Measurements from ENCODE around the gene TEAD4.
A peak's percentile ranks its signal among the peaks of the same experiment; 100 is the strongest.

TEAD4 gene

DNA sequence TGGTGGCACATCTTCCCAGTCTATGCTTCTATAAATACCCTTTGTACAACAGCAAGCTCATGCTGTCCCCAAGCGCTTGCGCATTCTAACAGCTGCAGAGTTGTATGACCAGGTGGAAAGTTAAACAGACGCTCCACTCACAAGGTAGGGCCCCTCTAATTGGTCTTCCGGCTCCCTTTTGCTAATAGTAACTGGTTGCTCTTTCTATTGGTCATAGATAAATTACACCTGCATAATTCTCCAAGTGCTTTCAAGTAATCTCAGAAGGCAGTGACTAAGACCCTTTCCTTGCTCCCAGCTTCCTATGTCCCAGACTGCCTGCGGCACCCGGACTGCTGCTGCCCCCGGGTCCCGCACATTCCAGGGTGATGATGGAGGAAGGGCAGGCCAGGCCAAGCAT, 111.9 kb downstream of the TEAD4 start:
- DNase-seq (ENCODE audit: low read depth): no peak
- no peak overlapping the region for H3K4me3 ChIP-seq (ENCODE audit: low read depth, low read length)
- TF ChIP-seq, protein P1, sequence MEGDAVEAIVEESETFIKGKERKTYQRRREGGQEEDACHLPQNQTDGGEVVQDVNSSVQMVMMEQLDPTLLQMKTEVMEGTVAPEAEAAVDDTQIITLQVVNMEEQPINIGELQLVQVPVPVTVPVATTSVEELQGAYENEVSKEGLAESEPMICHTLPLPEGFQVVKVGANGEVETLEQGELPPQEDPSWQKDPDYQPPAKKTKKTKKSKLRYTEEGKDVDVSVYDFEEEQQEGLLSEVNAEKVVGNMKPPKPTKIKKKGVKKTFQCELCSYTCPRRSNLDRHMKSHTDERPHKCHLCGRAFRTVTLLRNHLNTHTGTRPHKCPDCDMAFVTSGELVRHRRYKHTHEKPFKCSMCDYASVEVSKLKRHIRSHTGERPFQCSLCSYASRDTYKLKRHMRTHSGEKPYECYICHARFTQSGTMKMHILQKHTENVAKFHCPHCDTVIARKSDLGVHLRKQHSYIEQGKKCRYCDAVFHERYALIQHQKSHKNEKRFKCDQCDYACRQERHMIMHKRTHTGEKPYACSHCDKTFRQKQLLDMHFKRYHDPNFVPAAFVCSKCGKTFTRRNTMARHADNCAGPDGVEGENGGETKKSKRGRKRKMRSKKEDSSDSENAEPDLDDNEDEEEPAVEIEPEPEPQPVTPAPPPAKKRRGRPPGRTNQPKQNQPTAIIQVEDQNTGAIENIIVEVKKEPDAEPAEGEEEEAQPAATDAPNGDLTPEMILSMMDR (IDR thresholded peaks at IDR 0.05; ENCODE audit: control insufficient read depth, extremely low read depth, insufficient read depth): no peak

DNA sequence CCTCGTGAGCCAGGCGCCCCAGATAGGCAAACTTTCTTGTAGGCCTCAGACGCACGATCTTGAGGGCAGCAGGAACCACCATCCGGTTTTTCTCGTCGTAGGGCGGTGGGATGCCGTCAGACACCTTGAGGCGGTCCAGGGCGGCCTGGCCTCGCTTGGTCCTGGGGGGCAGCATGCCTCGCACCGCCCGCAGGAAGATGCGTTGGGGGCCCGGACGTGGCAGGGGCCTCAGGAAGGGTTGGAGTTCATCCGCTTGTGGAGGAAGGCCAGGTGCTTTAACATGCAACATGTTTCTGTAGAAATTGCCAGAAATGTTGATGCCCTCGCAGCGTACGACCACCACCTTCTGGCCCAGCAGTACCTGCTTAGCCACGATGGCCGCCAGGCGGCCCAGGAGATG, 112.5 kb downstream of the TEAD4 start:
- TF ChIP-seq, protein P1 (IDR thresholded peaks at IDR 0.05; ENCODE audit: control insufficient read depth, extremely low read depth, insufficient read depth): no peak
- no peak for DNase-seq (ENCODE audit: low read depth)
- no peak overlapping the region for H3K4me3 ChIP-seq (ENCODE audit: low read depth, low read length)

DNA sequence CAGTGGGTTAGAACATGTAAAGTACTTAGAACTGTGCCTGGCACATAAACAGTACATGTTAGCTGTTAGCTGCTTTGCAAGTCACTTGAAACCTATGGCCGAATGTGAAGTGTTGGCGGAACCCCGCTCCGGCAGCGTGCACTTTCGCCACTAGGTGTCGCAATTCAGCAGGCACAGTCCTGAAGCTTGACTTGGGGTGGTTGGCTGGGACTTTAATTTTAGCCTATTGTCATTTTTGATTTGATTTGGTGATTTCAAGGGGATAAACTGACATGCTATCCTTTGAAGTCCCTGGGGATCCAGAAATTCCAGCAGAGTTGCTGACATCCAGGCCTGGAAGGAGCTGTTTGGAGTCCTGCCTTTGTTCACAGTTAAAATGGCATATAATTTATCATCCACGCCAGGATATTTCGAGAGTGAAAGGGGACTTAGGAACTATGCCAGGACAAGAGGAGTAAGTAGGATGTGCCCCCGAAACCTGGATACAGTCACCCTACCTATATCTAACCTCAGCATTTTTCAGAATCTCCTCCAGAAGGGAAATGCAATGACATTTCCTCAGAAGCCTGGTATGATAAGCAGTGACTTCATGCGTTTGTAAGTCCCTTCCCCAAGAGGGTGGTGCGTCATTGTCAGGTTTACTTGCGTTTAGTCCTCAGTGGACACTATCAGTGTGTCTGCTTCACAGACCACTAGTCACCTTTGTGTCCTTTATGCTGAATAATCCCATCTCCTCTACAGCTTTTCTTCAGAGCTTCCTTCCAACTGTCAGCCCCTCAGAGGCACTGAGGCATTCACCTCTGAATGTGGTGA, 114.4 kb downstream of the TEAD4 start:
- no peak overlapping the region for H3K4me3 ChIP-seq (ENCODE audit: low read depth, low read length)
- peak; percentile 56 for DNase-seq (ENCODE audit: low read depth)
- TF ChIP-seq, protein P1 (IDR thresholded peaks at IDR 0.05; ENCODE audit: control insufficient read depth, extremely low read depth, insufficient read depth): peak; percentile 98

DNA sequence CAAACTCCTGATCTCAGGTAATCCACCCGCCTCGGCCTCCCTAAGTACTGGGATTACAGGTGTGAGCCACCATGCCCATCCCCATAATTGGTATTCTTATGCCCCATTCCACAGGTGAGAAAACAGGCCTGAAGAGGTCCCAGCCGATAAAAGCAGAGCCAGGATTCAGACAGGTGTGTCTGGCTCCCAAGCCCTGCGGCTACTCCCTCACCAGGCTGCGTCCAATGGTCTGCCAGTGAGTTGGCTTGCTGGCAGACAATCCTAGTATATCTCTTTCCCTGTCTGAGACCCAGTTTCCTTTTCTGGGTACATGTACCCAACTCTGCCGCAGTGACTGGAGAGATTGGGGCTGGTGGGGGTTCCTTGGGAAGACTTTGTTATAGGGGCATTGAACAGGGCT, 116.1 kb downstream of the TEAD4 start:
- no peak overlapping the region for H3K4me3 ChIP-seq (ENCODE audit: low read depth, low read length)
- TF ChIP-seq, protein P1 (IDR thresholded peaks at IDR 0.05; ENCODE audit: control insufficient read depth, extremely low read depth, insufficient read depth): no peak
- DNase-seq (ENCODE audit: low read depth): no peak

DNA sequence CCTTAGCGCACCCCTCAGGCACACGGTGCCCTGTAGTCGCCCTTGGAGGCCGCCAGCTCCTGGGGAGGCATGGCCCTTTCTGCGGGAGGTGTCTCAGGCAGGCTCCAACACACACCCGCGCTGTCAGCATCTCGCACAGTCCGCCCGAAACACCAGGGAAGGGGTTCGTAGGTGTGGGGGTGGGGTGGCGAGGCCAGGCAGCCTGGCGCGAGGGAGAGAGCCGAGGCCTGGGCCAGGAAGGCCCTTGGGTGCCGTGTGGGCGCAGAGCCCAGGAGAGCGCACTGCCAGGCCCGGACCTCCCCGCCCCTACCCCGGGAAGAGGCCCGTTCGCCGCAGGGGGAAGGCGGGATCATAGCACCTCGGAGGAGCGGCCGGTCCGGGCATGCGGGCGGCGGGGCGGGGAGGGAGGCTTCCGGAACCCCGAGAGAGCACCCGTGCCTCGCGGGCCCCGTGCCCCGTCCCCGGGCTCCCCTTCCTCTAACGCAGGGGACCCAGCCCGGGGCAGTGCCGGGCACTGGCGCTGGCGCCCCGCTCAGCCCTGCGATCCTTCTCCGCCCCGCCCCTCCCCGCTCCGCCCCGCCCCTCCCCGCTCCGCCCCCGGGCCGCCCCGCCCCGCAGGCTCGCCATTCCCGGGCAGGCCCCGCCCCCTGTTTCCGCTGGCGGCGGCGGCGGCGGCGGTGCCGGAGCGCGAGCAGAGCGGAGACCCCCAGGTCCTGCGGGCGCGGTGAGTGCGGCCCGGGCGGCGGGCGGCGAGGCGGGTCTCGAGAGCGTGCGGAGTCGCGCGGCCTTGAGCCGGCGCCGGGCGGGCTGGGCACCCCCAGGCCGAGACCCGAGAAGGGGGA, 117.8 kb downstream of the TEAD4 start, which contains the start of gene TSPAN9:
TSPAN9 (plus strand) TSS at position 650 of the 842 bp plus-strand sequence. CDS start 123,815 bp downstream, outside the sequence.
- TF ChIP-seq, protein P1 (IDR thresholded peaks at IDR 0.05; ENCODE audit: control insufficient read depth, extremely low read depth, insufficient read depth): no peak
- DNase-seq (ENCODE audit: low read depth): peak; percentile 53
- H3K4me3 ChIP-seq (ENCODE audit: low read depth, low read length): peak within 1 kb of the TSS; percentile 67

DNA sequence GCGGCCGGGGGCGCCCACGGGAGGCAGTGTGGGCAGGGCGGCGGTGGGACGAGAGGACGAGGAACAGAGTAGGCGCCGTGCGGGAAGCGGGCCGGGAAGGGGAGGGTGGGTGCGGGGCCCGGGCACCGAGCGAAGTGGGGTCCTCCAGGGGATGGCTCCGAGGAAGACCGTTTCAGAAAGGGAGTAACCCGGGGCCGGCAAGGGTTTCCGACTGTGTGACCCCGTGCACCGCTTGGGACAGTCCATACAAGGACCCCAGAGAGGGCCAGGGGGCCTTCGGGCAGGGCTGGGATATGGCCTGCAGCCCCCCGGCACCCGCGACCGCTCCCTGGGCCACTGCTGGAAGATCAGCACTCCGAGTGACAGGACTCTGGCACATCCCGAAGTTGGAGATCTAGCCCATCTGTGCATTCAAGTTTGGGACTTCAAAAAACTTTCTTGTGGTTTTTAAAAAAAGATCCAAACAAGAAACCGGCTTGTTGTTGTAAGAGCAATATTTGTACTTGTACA, 118.4 kb downstream of the TEAD4 start:
- peak overlapping the region; percentile 67 for H3K4me3 ChIP-seq (ENCODE audit: low read depth, low read length)
- TF ChIP-seq, protein P1 (IDR thresholded peaks at IDR 0.05; ENCODE audit: control insufficient read depth, extremely low read depth, insufficient read depth): no peak
- no peak for DNase-seq (ENCODE audit: low read depth)
